Measurements from ENCODE around the gene CBX4.

- TF ChIP-seq CTCF (conservative IDR thresholded peaks at IDR 0.05; ENCODE audit: low read depth, low read length) (no peak), CHD1 (IDR thresholded peaks at IDR 0.05; ENCODE audit: low read depth, low read length) (no peak)
These were observed 3.6 kb upstream of the CBX4 start for GRCh38 chr17:79842656-79843473.

Data from IMR-90 (cell line).